Endothelial cell of umbilical vein (primary cell): ENCODE measurements around the gene EHD3. TPM values are rescaled to one million over a fixed set of nuclear protein-coding genes. Genes with fewer than 3 reads are reported as not detected.

Experiments used
- BruUV-seq: library from RNA; stranded (reverse); fragments of 400-500 nt; replicated peaks from 2 replicates; lab custom pipeline; 2021; lab: Mats Ljungman, UMichigan
- CTCF ChIA-PET: fragments of 300-600, 350-600 bp; sonication (Branson Sonifier 250); formaldehyde crosslinking; loops from one replicate; lab custom pipeline; 2021; ENCODE audit warnings: antibody characterized with exemption, inconsistent platforms; lab: Charles Lee
- POLR2A ChIA-PET: fragments of 300-600, 350-600 bp; sonication (Branson Sonifier 250); formaldehyde crosslinking; loops from one replicate; lab custom pipeline; 2021; ENCODE audit warnings: antibody characterized with exemption, inconsistent platforms; lab: Charles Lee
- DNase-seq: peaks from one replicate; pipeline ENCODE4 v3.0.0-alpha.2; 2011; ENCODE audit warnings: low read depth, low spot score
- FAIRE-seq: peaks from 2 replicates; lab custom pipeline; 2011; peaks lifted over from hg19 to GRCh38; lab: Jason Lieb, UNC
- H2AFZ ChIP-seq: 2 replicates; pipeline ENCODE4 v1.6.0; 2012; ENCODE audit warnings: low read depth, low read length, control low read depth, inconsistent platforms
- H3K27ac ChIP-seq: 2 replicates; pipeline ENCODE4 v1.5.1; 2011; ENCODE audit warnings: low read depth, mild to moderate bottlenecking, control low read depth, low read length, moderate library complexity; ENCODE audit not compliant: insufficient read depth
- H3K27me3 ChIP-seq, 2 experiments: 2 replicates each; pipeline versions ENCODE4 v1.6.0 to v1.6.1; 2011; ENCODE audit warnings: low read length in 2 of 2, mixed read lengths in 1 of 2; ENCODE audit not compliant: control insufficient read depth in 2 of 2, insufficient read depth in 2 of 2
- H3K36me3 ChIP-seq, 2 experiments: 2 replicates in 1 of 2; 3 replicates in 1 of 2; pipeline ENCODE4 v1.5.1; 2011; ENCODE audit warnings: low read length in 2 of 2, mild to moderate bottlenecking in 1 of 2, moderate library complexity in 1 of 2; ENCODE audit not compliant: control insufficient read depth in 2 of 2, insufficient read depth in 2 of 2; ENCODE audit errors: extremely low read depth in 1 of 2
- H3K4me1 ChIP-seq: 3 replicates; pipeline ENCODE4 v1.5.1; 2011; ENCODE audit warnings: mild to moderate bottlenecking, low read length; ENCODE audit not compliant: control insufficient read depth, insufficient read depth; ENCODE audit errors: extremely low read depth
- H3K4me2 ChIP-seq: 2 replicates; pipeline ENCODE4 v1.6.1; 2011; ENCODE audit warnings: low read length, control low read depth, mixed read lengths; ENCODE audit not compliant: insufficient read depth
- H3K4me3 ChIP-seq, 3 experiments: fragments of 200-600 bp in 1 of 3; sonication (generic), shearing (Covaris generic) in 1 of 3; replicated peaks in 1 of 3; 2 replicates each; pipeline ENCODE4 v1.5.1; 2011 to 2016; ENCODE audit warnings: control low read depth in 3 of 3, low read length in 3 of 3, mild to moderate bottlenecking in 2 of 3, inconsistent platforms in 1 of 3, low read depth in 1 of 3, moderate library complexity in 1 of 3; ENCODE audit not compliant: insufficient read depth in 1 of 3
- H3K79me2 ChIP-seq: 2 replicates; pipeline ENCODE4 v1.6.0; 2012; ENCODE audit warnings: low read length, inconsistent platforms; ENCODE audit not compliant: control insufficient read depth, insufficient read depth
- H3K9ac ChIP-seq: replicated peaks from 2 replicates; pipeline ENCODE3; 2011; ENCODE audit warnings: low read length, control low read depth; ENCODE audit not compliant: insufficient read depth; ENCODE audit errors: extremely low read depth
- H3K9me1 ChIP-seq: replicated peaks from 3 replicates; pipeline ENCODE4 v1.6.0; 2011; ENCODE audit warnings: mild to moderate bottlenecking, low read length; ENCODE audit not compliant: control insufficient read depth, insufficient read depth; ENCODE audit errors: extremely low read depth
- H3K9me3 ChIP-seq: replicated peaks from 2 replicates; pipeline ENCODE4 v1.5.1; 2012; ENCODE audit warnings: low read length, inconsistent platforms; ENCODE audit not compliant: control insufficient read depth, insufficient read depth
- H4K20me1 ChIP-seq: replicated peaks from 2 replicates; pipeline ENCODE3; 2011; ENCODE audit warnings: mild to moderate bottlenecking, low read length; ENCODE audit not compliant: control insufficient read depth, insufficient read depth; ENCODE audit errors: extremely low read depth
- CTCF ChIP-seq, 2 donors: IDR thresholded peaks; 1 replicate in 1 of 2; 2 replicates in 1 of 2; pipeline ENCODE4 v1.5.1; 2011; ENCODE audit warnings: low read length in 2 of 2, mild to moderate bottlenecking in 2 of 2, moderate library complexity in 2 of 2, control low read depth in 1 of 2, inconsistent platforms in 1 of 2, low read depth in 1 of 2; ENCODE audit not compliant: insufficient read depth in 1 of 2; ENCODE audit errors: extremely low read depth in 1 of 2
- EZH2 ChIP-seq: IDR thresholded peaks from 2 replicates; pipeline ENCODE4 v1.6.1; 2012; ENCODE audit warnings: borderline replicate concordance, low read depth, mild to moderate bottlenecking, moderate library complexity, low read length, inconsistent platforms; ENCODE audit not compliant: severe bottlenecking
- FOS ChIP-seq: IDR thresholded peaks from 2 replicates; pipeline ENCODE4 v1.6.1; 2011; ENCODE audit warnings: mild to moderate bottlenecking, low read length, moderate library complexity, borderline replicate concordance; ENCODE audit not compliant: insufficient read depth
- GATA2 ChIP-seq: IDR thresholded peaks from 2 replicates; pipeline ENCODE4 v1.7.0; 2011; ENCODE audit warnings: low read depth, mild to moderate bottlenecking, moderate library complexity, mixed read lengths, low read length; ENCODE audit not compliant: insufficient read length, insufficient read depth
- JUN ChIP-seq: IDR thresholded peaks from 2 replicates; pipeline ENCODE4 v1.6.1; 2011; ENCODE audit warnings: borderline replicate concordance, low read depth; ENCODE audit not compliant: insufficient read length, insufficient read depth
- MAX ChIP-seq: IDR thresholded peaks from 2 replicates; pipeline ENCODE4 v1.6.1; 2011; ENCODE audit not compliant: insufficient read depth, insufficient read length
- MYC ChIP-seq: IDR thresholded peaks from one replicate; pipeline ENCODE4 v1.6.1; 2011; ENCODE audit warnings: mild to moderate bottlenecking, low read depth, low read length
- POLR2A ChIP-seq: IDR thresholded peaks from 2 replicates; pipeline ENCODE4 v1.6.1; 2012; ENCODE audit warnings: low read depth, mild to moderate bottlenecking, control low read depth, low read length
- POLR2AphosphoS5 ChIP-seq: IDR thresholded peaks from 2 replicates; pipeline ENCODE4 v1.6.1; 2012; ENCODE audit warnings: low read depth, mild to moderate bottlenecking, control low read depth, low read length, moderate library complexity; ENCODE audit not compliant: insufficient read depth
- dilution Hi-C: fragments of 300-500 bp; cut with MboI; formaldehyde crosslinking; loops from one replicate; pipeline ENCODE4 v1.15.0; 2019; ENCODE audit warnings: low sequenced_read_pairs; ENCODE audit not compliant: extremely low pct_ligation_motif_present
- intact Hi-C: fragments of 100-400 bp; cut with micrococcal nuclease; formaldehyde crosslinking; loops from one replicate; pipeline ENCODE4 v1.10.0; 2022
- polyA plus RNA-seq, 4 experiments: library from polyadenylated mRNA; depleted of rRNA in 3 of 4; stranded (reverse) in 3 of 4; unstranded in 1 of 4; fragments of >200 nt; gene quantifications; 2 replicates each; pipeline versions ENCODE4 v1.2.1 to v1.2.3, GENCODE V29; 2011 to 2012; ENCODE audit warnings: missing spikeins in 1 of 4
- total RNA-seq: library from RNA; stranded (reverse); gene quantifications from 2 replicates; pipeline ENCODE4 v1.2.3, GENCODE V29; 2021

The EHD3 gene
- total and polyA plus RNA-seq, 2 donors (not counting 3 experiments of a cell fraction or from before 2014, with no cell fraction given): 6.5 to 12.1 TPM

GRCh38 chr2:31317396-31317795 is 83.4 kb downstream of the EHD3 start:
- CTCF ChIA-PET: no interaction called here
- H3K9ac ChIP-seq: no peak overlapping the region
- no peaks in the 10 kb centered on the region for H3K36me3 ChIP-seq
- no peak overlapping the region for H3K27ac ChIP-seq
- H3K4me1 ChIP-seq: no peaks in the 10 kb centered on the region
- no peak overlapping the region for H2AFZ ChIP-seq
- DNase-seq: no peak
- no TSS peak for BruUV-seq
- no peaks in the 10 kb centered on the region for H4K20me1 ChIP-seq
- POLR2A ChIA-PET: no interaction called here
- FAIRE-seq: no peak
- H3K27me3 ChIP-seq: peaks cover 0 to under 1% of the 10 kb centered on the region in 2 experiments
- intact Hi-C loops: no loop called here
- H3K9me3 ChIP-seq: no peaks in the 10 kb centered on the region
- dilution Hi-C loops: no loop called here
- H3K4me3 ChIP-seq: no peak overlapping the region
- H3K9me1 ChIP-seq: no peaks in the 10 kb centered on the region
- H3K79me2 ChIP-seq: no peaks in the 10 kb centered on the region
- H3K4me2 ChIP-seq: no peak overlapping the region
- no peak for TF ChIP-seq POLR2A
- TF ChIP-seq FOS: no peak
- TF ChIP-seq JUN: no peak
- TF ChIP-seq CTCF (IDR thresholded peaks at IDR 0.05; ENCODE audit: extremely low read depth in 1 of 2, insufficient read depth in 1 of 2, low read depth in 1 of 2, low read length in 2 of 2): no peak
- TF ChIP-seq EZH2: no peak
- TF ChIP-seq MAX: no peak
- TF ChIP-seq MYC: no peak
- TF ChIP-seq GATA2: no peak
- TF ChIP-seq POLR2AphosphoS5: no peak
